HG02763 (cell line): Measurements from ENCODE around the gene ODAD4.

ENCODE experiments used
- ATAC-seq: cut with Tn5 transposase; IDR thresholded peaks from one replicate; pipeline ENCODE4 v1.9.1; 2021; ENCODE audit warnings: mild to moderate bottlenecking, moderate library complexity; ENCODE audit not compliant: unreplicated experiment

ODAD4 gene, protein sequence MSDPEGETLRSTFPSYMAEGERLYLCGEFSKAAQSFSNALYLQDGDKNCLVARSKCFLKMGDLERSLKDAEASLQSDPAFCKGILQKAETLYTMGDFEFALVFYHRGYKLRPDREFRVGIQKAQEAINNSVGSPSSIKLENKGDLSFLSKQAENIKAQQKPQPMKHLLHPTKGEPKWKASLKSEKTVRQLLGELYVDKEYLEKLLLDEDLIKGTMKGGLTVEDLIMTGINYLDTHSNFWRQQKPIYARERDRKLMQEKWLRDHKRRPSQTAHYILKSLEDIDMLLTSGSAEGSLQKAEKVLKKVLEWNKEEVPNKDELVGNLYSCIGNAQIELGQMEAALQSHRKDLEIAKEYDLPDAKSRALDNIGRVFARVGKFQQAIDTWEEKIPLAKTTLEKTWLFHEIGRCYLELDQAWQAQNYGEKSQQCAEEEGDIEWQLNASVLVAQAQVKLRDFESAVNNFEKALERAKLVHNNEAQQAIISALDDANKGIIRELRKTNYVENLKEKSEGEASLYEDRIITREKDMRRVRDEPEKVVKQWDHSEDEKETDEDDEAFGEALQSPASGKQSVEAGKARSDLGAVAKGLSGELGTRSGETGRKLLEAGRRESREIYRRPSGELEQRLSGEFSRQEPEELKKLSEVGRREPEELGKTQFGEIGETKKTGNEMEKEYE

DNA sequence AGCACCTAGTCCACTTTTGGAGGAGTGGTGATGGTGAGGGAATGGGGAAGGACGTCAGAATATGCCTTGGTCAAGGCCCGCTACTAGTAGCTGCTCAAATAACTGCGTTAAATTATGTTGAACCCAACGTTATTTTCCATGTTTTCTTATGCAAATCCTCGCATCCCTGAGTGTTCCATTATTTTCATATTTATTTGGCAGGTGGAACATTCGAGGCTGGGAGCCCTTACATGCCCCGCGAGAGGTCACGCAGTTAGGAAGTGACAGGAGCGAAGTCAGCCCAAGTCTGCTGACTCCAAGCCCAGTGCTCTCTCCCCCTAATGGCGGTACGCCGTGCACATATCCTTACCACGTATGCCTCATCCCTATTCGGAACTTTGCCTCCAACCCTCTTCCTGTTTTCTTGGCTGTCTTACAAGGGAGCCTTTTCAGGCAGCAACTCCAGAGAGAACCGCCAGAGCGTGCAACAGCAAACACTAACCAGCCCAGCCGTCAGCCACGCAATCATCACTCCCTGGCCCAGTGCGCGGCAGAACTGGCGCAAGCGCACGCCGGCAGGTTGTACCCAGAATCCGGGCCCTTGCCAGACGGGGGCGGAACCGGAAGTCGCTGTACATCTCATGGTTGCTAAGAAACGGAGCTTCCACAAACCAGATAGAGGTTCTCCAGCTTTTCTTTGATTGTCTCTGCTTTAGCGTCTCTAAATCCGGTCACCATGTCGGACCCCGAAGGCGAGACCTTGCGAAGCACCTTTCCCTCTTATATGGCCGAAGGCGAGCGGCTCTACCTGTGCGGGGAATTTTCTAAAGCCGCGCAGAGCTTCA is at the start of gene ODAD4:
TSS of gene ODAD4 (plus strand) at position 609 of the 824 bp plus-strand sequence. CDS start at position 716, 107 bp downstream.
- ATAC-seq: peak; percentile 91

DNA sequence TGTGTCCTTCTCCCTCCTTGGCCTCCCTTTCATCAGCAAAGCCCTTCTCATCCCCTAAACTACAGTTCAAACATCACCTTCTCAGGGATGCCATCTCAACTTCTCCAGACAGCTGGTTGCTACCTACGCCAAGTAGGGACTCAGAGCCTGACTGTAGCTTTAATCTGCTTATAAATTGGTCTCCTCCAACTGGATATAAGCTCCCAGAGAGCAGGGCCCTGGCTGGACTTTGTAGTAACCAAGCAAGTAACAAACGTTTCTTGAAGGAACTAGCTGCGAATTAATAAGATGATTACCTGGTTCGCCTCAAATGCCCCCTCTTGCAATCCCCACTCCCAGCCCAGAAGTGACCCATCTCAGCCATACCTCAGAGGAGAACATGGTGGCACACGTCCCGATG is 47.7 kb upstream of the ODAD4 start:
- no peak for ATAC-seq

DNA sequence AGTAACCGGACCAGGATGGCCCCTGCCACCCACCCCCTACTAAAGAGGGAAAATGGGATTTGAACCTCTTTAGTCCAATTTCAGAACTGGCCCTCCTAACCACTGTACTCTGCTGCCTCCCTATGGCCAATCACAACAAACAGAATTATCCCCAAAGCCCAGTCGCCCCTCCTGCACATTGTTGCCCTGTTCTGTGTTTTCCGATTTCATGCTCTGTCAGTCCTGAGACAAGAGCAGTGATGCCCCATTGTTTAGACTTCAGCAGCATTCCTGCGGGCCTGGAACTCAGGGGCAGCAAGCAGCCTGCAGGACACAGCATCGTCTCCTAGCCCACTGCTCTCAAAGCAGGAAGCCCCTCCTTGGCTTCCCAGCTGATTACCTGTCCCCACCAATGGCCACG is 44.7 kb upstream of the ODAD4 start:
- ATAC-seq: no peak

DNA sequence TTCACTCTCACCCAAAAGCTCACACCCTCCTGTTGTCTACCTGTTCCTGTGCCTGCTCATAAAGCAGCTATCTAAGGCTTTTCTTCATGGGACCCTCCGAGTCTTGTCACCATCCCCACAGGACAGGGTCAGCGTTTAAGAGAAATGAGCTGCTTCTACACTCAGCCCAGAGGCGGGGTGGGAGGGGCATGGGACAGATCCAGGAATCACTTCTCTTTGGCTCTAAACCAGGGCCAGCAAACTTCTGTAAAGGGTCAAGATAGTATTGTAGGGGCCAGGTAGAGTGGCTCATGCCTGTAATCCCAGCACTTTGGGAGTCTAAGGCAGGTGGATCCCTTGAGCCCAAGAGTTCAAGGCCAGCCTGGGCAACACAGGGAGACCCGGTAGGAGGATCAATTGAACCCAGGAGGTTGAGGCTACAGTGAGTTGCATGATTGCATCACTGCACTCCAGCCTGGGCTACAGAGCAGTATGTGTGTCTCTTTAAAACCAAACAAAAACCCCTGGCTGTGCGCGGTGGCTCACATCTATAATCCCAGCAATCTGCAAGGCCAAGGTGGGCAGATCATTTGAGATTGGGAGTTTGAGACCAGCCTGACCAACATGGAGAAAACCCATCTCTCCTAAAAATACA is 42.0 kb upstream of the ODAD4 start:
- no peak for ATAC-seq

DNA sequence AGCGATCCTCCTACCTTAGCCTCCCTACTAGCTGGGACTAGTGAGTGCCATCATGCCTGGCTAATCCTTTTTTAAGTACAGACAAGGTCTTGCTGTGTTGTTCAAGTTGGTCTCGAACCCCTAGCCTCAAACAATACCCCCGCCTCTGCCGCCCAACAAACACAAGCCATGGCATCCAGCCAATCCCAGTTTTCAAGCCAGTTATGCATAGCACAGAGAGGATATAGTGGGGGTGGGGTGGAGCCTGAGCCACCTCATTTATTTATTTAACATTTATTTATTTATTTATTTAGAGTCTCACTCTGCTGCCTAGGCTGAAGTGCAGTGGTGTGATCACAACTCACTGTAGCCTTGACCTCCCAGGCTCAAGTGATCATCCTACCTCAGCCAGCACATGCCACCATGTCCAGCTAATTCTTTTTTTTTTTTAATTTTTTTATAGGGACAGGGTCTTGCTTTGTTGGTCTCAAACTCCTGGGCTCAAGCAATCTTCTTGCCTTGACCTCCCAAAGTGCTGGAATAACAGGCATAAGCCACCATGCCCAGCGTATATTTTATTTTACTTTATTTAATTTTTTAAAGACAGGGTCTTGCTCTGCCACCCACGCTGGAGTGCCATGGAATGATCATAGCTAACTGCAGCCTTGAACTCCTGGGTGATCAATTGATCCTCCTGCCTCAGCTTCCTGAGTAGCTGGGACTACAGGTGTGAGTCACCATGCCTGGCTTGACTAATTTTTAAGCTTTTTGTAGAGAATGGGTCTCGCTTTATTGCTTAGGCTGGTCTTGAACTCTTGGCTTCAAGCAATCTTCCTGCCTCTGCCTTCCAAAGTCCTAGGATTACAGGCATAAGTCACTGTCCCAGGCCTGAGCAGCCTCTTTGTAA is 39.0 kb upstream of the ODAD4 start:
- ATAC-seq: no peak

DNA sequence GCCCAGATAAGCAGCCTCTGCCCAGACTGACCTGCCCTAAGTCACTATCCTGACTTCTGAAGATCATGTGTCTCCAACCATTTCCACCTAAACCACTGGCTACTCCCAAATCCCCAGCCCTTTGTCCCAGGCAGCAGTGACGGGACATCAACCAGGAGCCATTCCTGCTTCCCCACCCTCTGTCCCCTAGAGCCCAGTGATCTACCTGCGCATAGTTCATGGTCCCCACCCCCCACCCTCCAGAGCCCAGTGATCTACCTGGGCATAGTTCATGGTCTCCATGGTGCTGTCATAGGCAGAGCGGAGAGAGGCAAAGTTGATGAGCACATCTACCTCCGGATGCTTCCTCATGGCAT is 38.4 kb upstream of the ODAD4 start:
- ATAC-seq: no peak

DNA sequence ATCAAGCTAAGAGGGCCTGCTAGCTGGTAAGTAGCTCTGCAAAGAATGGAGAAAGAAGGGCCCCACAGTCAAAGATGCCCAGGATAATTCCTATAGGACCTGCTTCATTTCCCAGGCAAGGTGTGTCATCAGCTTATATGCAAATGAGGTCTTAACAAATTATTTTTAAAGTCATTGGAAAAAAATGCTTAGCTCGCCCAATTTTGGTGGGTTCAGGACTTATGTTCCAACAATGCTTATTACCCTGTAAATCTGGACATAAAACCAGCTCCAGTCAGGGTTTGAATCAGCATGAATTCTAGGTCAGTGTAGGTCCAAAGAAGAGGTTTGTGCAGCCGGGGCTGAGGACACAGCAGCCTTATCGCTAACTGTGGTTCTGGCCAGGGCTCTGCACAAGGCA is 37.0 kb upstream of the ODAD4 start:
- ATAC-seq: no peak

DNA sequence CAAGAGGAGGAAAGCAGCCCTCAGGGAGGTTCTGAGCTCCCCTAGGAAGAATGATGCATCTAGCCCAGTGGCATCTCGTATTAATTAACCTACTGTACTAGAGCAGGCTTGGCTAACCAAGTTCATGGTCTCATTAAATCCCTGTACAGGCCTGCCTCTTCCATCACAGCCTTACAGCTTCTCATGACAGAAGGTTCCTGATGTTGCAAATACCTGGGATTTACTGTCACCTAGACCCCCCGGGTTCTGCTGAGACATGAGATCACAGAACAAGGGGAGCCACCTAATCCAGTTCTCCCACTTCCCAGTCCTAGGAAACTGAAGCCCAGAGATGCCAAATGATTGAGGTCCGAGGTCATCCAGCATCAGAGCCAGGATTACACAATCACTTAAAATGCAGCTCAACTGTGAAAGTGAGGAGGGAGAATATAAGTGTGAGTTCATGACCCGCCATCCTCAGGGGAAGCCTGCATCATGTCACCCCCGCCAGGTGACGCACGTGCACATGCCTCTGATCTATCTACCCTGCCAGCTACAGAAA is 35.6 kb upstream of the ODAD4 start:
- ATAC-seq: no peak

DNA sequence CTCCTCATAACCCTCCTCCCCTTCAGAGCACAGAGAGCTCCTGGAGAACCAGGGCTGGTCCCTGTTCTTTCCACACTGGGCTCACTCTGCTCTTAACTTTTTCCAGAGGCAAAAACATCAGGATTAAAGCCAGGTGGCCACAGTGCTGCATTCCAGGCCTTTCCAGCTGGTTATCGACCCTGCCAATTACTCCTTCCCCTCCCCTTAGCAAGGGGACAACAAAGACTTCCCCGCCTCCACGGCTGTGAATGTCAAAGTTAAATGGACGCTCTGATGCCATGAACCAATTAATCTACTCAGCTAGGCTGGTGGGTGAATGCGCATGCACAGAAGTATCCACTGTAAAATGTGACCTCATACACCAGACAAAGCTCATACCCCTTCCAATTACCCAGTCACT is 34.8 kb upstream of the ODAD4 start:
- no peak for ATAC-seq

DNA sequence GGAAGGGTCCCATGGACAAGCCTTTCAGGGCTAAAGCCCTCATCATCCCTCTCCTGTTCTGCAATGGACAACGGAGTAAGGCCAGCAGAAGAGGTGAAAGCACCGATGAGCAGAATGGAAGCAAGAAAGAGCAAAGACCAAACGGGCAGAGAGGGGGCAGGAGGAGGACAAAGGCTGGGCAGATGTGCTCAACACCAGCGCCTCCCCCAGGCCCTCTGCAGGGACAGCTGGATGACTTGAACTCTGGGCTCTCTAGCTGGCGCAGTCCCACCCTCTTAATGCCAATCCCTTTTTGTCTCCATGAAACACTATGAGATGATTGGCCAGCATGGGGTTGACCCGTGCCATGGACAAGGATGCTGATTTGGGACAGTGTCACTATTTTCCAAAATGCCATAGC is 33.7 kb upstream of the ODAD4 start:
- ATAC-seq: no peak

DNA sequence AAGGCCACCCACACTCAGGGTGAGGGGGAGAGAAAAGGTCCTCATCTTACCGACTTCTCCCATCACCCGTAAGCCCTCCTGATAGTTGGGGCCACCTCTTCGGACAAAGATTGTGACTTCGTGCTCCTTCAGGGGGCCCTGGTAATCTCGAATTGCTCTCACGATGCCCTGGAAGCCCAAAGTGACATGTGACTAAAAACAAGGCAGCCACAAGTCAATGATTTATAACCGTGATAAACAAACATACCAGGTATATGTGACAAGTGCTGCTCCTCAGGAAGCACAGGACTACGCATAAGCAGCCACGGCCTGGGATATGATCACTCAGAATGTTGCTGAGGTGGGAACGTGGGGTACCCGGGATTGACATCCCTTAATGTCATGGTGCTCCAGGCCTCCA is 28.8 kb upstream of the ODAD4 start:
- ATAC-seq: no peak

DNA sequence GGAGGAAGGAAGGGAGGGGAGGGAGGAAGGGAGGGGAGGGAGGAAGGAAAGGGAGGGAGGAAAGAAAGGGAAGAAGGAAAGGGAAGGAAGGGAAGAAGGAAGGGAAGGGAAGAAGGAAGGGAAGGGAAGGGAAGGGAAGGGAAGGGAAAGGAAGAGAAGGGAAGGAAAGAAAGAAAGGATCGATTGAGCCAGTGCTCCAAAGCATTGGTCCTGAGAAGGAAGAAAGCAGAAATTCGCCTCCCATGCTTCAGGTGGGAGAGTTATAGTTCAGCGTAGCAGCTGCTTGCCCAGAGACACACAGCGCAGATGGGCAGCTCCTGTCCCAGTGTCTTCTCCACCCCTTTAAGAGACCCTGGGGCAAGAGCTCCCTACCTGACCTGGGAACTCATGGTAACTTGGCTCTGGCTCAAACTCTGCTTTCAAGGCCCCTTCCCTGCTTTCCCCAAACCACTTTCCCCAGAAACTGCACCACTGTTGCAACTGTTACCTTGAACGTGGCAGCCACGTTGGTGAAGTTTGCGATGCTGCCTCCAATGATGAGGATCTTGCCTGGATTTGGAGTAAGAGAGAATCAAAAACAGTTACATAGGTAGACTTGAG is 26.1 kb upstream of the ODAD4 start:
- no peak for ATAC-seq

DNA sequence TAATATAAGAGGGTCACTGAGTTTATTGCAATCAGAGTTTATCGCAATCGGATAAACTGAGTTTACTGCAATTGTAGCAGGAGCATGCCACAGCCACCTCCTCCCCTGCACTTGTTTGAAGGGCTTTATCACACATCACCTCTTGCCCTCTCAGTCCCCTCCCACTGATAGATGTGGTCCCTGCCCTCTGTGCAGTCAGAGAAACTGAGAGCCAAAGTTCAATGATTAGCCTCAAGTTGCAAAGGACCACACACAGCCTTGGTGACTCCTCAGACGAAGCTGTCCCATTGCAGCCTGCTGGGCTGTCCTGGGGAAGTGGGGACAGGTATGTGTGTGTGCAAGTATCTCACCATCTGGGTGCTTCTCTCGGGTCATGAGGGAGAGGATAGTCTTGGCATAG is 25.2 kb upstream of the ODAD4 start:
- no peak for ATAC-seq

DNA sequence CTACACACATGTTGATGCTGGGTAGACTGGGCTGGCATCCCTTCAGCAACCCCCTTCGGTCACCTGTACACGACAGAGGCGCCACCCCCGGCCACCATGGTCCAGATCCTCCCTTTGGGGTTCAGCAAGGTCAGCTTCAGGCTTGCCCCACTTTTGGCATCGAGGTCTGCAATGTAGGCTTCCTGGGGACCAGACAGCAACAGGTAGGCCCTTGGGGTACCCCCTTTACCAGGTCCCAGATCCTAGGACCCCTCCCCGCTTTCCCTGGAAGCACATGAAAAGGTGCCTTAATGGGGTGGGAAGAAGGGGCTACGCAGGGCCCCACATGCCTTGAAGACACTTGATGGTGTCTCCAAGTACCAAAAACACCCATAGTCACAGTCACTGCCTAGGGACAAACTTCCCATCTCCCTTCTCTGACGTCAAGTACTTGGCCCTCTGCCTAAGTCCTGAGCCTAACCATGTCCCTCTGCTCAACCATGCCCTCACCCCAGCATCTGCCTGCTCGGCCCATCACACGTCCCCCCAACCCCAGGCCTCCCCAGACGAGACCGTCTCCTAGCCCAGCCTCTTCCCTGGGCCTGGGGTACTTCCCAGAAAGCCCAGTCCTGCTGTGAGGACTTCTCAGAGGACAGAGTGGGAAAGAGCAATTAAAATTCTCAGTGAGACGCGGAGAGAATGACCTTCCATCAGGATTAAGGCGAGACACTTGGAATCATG is 23.8 kb upstream of the ODAD4 start:
- no peak for ATAC-seq

DNA sequence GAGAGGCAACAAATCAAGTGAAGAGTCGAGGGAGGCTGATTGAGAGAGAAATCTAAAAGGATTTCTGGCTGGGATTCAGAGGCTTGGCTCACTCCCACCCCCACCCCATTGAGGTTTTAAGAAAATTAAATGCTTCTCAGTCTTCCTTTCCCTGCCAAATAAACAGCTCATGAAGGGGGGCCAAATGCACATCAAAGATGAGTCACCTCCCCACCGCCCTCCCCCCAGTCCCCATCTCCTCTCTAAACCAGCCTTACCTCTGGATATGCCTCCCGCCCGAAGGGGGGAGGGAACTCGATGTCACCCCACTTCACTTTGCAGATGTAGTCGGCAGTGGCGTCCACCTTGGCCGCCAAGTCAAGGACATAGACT is 23.2 kb upstream of the ODAD4 start:
- ATAC-seq: no peak

DNA sequence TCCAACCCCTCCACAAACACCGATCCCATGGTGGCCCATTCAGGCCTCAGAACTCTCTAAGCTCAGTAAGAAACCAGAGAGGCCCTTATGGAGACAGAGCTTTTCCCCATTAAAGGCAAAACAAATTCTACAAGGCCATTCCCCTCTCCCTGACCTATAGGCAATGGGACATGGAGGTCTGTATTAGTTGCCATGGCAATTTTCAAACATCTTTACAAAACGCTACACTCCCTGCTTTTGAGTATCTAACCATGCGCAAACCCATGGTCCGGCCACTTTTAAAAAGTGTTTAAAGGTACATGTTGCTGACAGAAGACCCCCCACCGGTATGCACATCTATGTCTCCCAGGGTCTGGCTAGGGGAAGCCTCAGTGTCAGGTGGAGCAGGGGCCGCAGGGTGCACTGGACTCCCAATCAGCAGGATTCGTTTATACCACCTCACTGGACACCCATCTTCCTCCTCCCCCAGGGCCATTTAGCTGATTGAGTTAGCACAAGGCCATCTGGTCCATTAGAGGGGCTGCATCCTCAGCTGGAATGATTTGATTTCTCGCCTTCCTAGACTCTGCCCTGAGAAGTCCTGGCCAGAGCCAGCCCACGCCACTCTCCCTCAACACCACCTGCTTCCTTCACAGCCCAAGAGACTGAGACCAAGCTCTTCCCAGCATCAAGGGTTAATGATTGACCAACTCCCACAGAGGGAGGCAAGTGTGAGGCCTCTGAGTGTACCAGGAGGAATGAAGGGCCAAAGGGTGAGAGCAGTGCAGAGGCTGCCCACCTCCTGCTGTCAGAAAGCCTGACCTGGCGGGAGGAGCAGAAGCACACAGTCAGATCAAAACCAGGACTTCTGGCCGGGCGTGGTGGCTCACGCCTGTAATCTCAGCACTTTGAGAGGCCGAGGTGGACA is 22.5 kb upstream of the ODAD4 start:
- no peak for ATAC-seq

DNA sequence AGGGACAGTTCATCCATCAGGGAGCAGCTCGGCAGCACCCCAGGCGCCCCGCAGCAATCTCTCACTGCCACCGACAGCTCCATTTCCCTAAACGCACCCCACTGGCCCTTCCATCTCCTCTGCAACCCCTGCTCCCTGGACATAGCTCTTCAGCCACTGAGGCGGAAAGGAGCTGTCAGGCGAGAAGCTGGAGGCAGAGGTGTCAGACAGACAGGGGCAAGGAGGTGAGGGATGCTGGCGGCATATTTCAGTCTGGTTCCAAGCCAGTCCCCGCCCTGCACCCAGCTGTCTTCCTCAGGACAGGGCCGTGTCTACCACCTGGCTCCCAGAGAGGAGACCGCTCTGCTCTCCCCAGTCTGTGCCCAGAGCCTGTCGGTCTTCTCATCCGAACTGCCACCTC is 21.3 kb upstream of the ODAD4 start:
- no peak for ATAC-seq
